HTERT RPE-1 (cell line): ENCODE measurements around the gene CFAP251.

Source experiments
- in situ Hi-C: fragments of 300-500 bp; cut with MboI; formaldehyde crosslinking; loops from 4 replicates; pipeline ENCODE4 v1.14.3; 2020; ENCODE audit warnings: low sequenced_read_pairs

CFAP251 gene

GRCh38 chr12:121996945-121997612, 78.7 kb downstream of the CFAP251 start:
- in situ Hi-C loops, result no loop called here

GRCh38 chr12:122001466-122002209, 83.2 kb downstream of the CFAP251 start:
- in situ Hi-C loops, result no loop called here

GRCh38 chr12:122003651-122004611, 85.5 kb downstream of the CFAP251 start:
- in situ Hi-C loops, result no loop called here

DNA sequence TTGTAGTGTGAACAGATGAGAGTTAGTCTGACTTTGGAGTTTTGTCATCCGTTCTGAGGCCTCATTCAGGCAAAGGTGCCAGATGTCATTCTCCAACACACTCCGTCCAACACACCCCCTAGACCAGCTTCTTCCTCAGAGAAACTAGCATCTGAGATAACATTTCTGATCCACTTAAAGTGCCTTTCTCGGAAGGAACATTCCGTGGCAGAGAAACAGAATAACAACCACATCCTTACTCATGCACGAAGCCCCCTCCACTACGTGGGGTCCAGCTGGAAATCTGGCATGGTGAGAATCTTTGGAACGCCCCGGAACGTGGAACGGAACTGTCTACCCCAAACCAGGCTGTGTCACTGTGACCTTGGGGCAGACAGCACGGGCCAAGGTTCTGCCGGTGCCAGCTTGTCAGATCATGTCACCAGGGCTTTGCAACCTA, 86.3 kb downstream of the CFAP251 start:
- in situ Hi-C loops, result no loop called here

GRCh38 chr12:122005252-122005776, 86.9 kb downstream of the CFAP251 start:
- in situ Hi-C loops, result no loop called here

GRCh38 chr12:122006186-122006926, 88.0 kb downstream of the CFAP251 start:
- in situ Hi-C loops, result no loop called here

GRCh38 chr12:122009741-122010140, 91.3 kb downstream of the CFAP251 start:
- in situ Hi-C loops, result no loop called here

GRCh38 chr12:122012184-122012583, 93.8 kb downstream of the CFAP251 start:
- in situ Hi-C loops, result no loop called here

DNA sequence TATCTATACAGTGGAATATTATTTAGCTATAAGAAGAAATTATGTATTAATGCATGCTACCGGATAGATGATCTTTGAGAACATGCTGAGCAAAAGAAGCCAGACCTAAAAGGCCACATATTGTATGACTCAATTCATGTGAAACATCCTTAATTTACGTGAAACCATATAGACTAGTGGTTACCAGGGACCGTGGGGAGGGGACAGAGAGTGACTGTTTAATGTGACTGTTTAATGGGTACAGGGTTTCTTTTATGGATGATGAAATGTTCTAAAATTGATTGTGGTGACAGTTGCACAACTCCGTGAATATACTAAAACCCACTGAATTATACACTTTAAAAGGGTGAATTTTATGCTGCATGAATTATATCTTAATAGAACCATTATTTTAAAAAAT, 94.7 kb downstream of the CFAP251 start:
- in situ Hi-C loops, result no loop called here

- in situ Hi-C loops, result no loop called here
Measured at GRCh38 chr12:122013791-122014590, 95.6 kb downstream of the CFAP251 start.

DNA sequence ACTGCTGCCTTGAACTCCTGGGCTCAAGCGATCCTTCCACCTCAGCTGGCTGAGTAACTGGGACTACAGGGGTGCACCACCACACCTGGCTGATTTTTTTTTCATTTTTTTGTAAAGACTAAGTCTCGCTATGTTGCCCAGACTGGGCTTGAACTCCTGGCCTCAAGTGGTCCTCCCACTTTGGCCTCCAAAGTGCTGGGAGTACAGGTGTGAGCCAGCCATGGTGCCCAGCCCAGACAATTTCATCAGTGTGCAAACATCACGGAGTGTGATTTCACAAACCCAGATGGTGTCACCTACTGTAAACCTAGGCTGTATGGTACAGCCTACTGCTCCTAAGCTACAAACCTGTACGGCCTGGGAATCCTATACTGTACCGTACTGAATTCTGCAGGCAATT, 96.4 kb downstream of the CFAP251 start:
- in situ Hi-C loops, result no loop called here

DNA sequence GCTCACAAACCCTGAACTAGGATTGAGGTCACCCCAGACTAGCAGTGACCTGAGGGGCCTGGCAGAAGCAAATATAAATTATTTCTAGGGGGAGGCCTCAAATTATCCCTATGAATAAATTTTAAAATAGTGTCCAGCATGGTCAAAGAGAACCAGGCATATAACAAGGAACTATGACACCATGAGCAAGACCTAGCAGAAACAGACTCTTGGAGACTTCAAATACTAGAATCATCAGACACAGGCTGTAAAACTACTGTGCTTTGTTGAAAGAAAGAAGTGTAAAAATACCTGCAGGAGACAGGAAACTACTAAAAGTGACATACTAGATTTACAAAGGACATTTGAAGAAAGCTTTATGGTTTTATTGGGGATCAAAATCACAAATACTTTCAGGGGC, 100.1 kb downstream of the CFAP251 start:
- in situ Hi-C loops, result no loop called here

GRCh38 chr12:122018937-122019336, 100.5 kb downstream of the CFAP251 start:
- in situ Hi-C loops, result no loop called here

DNA sequence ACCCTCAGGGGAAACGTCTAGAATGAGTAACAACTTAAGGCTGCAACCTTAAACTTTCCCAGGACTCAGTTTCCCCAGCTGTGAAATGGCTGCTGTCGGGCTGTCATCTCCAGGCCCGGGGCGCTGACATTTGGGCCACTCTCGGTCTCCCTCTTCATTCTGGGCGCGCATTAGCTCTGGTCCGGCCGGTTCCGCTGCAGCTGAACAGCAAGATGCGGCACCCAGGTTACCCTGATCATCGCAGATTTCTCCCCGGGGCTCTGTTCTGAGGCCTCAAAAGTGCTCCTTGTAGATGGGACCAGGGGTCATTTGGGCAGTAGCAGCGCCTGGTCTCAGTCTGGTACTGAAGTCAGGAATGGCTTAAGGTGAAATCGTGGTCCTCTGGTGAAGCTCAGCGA, 102.4 kb downstream of the CFAP251 start:
- in situ Hi-C loops, result no loop called here

- in situ Hi-C loops, result no loop called here
Measured at GRCh38 chr12:122021193-122021821, 102.9 kb downstream of the CFAP251 start.

- in situ Hi-C loops, result no loop called here
Measured at GRCh38 chr12:122021822-122022392, 103.5 kb downstream of the CFAP251 start, which contains the start of gene BCL7A. Gene BCL7A (plus strand): TSS chr12:122021884. CDS start chr12:122022092, 208 bp downstream.

- in situ Hi-C loops, result no loop called here
Measured at GRCh38 chr12:122022393-122023338, 104.3 kb downstream of the CFAP251 start.
